Stimulated activated CD4-positive, alpha-beta T cell treated with anti-CD3 and anti-CD28 coated beads, TNF-alpha, amount 100 ng/mL, for 4 hours (primary cell): ENCODE data around the gene KCTD12.

Source experiments
- DNase-seq, 3 experiments: peaks; one replicate each; pipeline ENCODE4 v3.0.0-alpha.2; 2020; ENCODE audit warnings: low read depth in 3 of 3

Gene KCTD12

DNA sequence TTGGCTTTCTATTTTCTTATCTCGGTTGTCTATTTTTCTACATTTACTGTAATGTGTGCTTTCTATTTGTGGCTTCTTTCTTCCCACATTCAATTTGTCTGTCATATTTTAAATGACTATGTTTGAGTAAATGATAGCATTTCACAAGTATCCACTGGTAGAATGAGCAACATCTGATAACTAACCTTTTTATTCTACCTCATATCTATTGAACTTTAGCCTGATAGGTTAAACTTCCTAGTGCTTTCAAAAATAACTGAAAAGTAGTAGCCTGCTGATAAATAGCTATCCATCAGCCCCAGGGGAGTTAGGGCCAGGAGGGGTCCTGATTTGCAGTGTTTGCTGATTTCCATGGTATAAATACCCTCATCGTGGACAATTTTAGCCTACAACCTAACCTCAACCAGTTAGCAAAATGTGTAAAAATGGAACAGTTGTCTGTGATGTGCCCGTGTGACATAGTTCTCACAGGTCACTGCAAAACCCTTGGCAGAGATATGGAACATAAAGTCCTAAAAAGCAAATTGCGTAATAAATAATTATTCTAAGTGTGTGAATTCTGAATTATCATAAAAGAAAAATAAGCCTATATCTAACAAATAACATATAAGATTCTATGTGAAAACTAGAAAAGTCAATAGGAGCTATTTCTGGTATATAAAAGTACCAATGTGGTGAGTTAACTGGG lies 32.1 kb downstream of the KCTD12 start:
- DNase-seq, result no peak

DNA sequence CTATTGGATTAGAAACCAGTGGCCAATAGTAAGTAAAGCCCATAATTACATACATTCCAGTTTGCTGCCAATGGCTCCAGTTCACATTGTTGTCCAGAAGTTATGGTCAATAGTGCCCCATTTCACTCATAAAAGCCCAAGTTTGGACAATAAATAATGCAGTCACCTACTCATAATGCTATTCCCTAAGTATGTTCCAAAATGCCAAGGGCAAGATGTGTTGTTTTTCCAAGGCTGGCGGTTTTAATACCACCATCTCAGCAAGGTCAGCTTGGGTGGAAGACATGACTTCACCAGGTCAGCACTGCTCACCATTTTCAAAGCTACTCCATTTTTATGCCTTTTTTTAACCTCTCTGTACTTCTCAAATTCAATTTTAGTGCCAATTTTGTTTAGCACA lies 32.7 kb downstream of the KCTD12 start:
- no peak for DNase-seq

- no peak for DNase-seq
These were observed 33.2 kb downstream of the KCTD12 start for GRCh38 chr13:76852986-76853385.

- no peak for DNase-seq
These were observed 34.2 kb downstream of the KCTD12 start for GRCh38 chr13:76851961-76852360.

DNA sequence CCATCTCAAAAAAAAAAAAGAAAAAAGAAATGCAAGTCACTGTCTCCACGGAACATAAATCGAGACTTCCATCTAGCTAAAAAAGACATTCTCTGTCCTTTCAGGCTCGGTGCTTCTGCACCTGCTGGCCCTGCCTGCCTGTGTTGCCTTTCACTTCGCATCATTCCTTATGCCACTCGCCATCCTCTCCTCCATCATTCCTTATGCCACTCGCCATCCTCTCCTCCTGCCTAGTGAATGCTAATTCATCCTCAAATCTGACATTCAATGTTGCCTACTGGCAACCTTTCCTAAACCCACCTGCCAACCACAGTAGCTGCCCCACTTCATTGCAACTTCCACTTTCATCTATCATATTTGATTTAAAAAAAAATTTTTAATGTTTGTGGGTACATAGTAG lies 36.7 kb downstream of the KCTD12 start:
- DNase-seq, result no peak

DNA sequence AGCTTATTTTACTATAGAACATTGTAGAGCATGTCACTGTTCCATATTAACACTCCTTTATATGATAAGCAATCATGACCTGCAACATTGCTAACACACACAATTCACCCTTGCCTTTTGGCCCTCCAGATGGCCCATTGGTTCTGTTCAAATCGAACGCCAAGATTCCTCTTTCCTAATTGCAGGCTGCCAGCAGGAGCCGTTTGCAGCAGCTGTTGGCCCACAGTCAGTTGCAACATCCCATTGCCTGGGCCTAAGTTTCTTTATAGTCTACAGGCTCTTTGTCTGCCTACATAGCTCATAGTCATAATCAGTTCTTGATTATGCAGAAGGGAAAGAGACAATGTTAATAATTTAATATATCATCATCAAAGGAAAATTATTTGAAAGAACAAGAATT lies 37.6 kb downstream of the KCTD12 start:
- DNase-seq, result no peak

GRCh38 chr13:76846363-76846762 lies 39.8 kb downstream of the KCTD12 start:
- DNase-seq, result no peak

DNA sequence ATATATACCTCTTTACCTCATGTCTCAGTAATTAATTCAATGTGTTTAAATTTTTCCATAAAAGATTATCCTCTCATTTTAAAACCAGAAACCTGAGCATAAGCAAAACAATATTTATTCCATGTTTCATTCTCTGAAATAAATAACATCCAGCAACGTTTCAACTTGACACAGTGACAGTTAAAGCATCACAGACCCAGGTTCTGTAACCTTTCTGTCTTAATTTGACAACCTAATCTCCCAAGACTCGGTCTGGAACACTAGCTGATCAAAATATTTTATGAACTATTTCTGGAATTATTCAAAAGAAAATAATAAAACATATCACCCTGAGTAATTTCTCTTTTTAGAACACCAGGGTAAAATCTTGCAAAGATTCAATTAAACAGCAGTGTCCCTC lies 40.3 kb downstream of the KCTD12 start:
- no peak for DNase-seq

GRCh38 chr13:76845367-76845766 lies 40.8 kb downstream of the KCTD12 start:
- no peak for DNase-seq

GRCh38 chr13:76837801-76838200 lies 48.4 kb downstream of the KCTD12 start:
- DNase-seq, result no peak

DNA sequence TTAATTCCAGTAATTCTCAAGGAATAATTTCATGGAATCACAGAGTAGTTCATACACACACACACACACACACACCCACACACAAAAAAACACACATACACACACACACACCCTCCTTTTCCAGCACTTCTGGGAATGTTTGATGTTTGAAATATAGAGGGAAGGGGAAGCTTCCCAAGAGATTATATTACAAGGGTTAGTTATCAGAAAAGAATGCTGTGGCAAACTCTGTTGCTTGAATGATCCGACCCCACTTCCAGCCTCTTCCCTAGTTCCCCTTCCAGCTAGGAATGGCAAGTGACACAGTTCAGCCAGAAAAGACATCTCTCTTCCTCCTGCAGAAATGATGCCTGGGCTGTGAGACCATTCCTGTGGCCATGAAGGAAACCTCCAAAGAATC lies 49.9 kb downstream of the KCTD12 start:
- no peak for DNase-seq

DNA sequence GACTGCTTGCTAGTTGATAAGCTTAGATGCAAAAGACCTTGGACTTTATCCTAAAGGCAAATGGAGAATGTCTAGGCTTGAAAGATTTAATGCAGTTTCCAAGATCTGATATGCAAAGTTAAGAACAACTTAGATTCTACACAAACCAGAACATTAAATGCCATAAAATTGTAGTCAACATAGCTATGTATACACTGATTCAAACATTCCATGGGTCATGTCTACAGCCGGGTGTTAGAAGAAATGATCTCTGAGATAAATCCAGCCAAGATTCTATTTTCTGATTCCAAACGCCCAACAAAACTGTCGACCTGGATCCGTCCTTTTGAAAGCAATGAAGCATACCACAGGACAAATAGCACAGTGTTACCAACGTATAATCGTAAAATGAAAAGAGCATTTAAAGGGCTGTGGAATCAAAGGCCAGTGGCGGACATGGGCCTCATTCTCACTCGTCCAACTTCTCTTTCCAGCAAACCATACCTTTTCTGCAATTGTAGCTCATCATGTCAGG lies 52.7 kb downstream of the KCTD12 start:
- DNase-seq, result no peak

GRCh38 chr13:76832258-76832988 lies 53.8 kb downstream of the KCTD12 start:
- DNase-seq, result no peak

- no peak for DNase-seq
These were observed 55.4 kb downstream of the KCTD12 start for GRCh38 chr13:76830805-76831204.
